Measurements from ENCODE around the gene TP63.

TP63 gene

DNA sequence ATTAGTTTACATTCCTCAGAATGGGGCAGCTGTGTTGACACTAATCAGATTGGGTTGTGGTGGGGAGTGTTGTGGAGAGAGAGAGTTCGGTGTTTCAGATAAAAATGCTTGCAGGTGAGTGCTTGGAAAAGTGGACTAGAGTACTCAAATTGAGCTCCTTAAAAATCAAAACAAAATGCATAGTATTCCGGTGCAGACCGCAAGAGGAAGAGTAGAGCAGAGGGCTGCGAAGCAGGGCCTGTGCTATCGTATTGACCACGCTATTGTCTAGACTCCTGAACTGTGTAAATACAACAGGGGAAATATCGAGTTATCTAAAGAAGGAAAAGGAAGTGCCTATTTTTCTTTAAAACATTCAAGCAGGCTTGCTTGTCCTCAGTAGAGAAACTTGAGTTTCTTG, 159.5 kb downstream of the TP63 start:
- TF ChIP-seq TAF1 (IDR thresholded peaks at IDR 0.05; ENCODE audit: low read depth) (no peak), TEAD4 (IDR thresholded peaks at IDR 0.05) (no peak), EGR1 (IDR thresholded peaks at IDR 0.05) (no peak), FOXM1 (IDR thresholded peaks at IDR 0.05; ENCODE audit: borderline replicate concordance, low read depth) (no peak), CEBPB (IDR thresholded peaks at IDR 0.05) (no peak), ZBTB7A (IDR thresholded peaks at IDR 0.05; ENCODE audit: low read depth) (no peak), YY1 (IDR thresholded peaks at IDR 0.05; ENCODE audit: low read depth) (no peak), CREB1 (IDR thresholded peaks at IDR 0.05; ENCODE audit: low read depth) (no peak), TCF12 (IDR thresholded peaks at IDR 0.05; ENCODE audit: low read depth) (no peak), EP300 (IDR thresholded peaks at IDR 0.05; ENCODE audit: borderline replicate concordance) (no peak), NFIC (IDR thresholded peaks at IDR 0.05) (no peak), RAD21 (IDR thresholded peaks at IDR 0.05; ENCODE audit: low read depth) (no peak)
- TF ChIP-seq, protein P1, sequence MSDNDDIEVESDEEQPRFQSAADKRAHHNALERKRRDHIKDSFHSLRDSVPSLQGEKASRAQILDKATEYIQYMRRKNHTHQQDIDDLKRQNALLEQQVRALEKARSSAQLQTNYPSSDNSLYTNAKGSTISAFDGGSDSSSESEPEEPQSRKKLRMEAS (IDR thresholded peaks at IDR 0.05) = no peak
- TF ChIP-seq, protein P2, sequence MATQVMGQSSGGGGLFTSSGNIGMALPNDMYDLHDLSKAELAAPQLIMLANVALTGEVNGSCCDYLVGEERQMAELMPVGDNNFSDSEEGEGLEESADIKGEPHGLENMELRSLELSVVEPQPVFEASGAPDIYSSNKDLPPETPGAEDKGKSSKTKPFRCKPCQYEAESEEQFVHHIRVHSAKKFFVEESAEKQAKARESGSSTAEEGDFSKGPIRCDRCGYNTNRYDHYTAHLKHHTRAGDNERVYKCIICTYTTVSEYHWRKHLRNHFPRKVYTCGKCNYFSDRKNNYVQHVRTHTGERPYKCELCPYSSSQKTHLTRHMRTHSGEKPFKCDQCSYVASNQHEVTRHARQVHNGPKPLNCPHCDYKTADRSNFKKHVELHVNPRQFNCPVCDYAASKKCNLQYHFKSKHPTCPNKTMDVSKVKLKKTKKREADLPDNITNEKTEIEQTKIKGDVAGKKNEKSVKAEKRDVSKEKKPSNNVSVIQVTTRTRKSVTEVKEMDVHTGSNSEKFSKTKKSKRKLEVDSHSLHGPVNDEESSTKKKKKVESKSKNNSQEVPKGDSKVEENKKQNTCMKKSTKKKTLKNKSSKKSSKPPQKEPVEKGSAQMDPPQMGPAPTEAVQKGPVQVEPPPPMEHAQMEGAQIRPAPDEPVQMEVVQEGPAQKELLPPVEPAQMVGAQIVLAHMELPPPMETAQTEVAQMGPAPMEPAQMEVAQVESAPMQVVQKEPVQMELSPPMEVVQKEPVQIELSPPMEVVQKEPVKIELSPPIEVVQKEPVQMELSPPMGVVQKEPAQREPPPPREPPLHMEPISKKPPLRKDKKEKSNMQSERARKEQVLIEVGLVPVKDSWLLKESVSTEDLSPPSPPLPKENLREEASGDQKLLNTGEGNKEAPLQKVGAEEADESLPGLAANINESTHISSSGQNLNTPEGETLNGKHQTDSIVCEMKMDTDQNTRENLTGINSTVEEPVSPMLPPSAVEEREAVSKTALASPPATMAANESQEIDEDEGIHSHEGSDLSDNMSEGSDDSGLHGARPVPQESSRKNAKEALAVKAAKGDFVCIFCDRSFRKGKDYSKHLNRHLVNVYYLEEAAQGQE (IDR thresholded peaks at IDR 0.05; ENCODE audit: low read depth) = no peak
- TF ChIP-seq, protein P3, sequence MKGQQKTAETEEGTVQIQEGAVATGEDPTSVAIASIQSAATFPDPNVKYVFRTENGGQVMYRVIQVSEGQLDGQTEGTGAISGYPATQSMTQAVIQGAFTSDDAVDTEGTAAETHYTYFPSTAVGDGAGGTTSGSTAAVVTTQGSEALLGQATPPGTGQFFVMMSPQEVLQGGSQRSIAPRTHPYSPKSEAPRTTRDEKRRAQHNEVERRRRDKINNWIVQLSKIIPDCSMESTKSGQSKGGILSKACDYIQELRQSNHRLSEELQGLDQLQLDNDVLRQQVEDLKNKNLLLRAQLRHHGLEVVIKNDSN (IDR thresholded peaks at IDR 0.05) = no peak

DNA sequence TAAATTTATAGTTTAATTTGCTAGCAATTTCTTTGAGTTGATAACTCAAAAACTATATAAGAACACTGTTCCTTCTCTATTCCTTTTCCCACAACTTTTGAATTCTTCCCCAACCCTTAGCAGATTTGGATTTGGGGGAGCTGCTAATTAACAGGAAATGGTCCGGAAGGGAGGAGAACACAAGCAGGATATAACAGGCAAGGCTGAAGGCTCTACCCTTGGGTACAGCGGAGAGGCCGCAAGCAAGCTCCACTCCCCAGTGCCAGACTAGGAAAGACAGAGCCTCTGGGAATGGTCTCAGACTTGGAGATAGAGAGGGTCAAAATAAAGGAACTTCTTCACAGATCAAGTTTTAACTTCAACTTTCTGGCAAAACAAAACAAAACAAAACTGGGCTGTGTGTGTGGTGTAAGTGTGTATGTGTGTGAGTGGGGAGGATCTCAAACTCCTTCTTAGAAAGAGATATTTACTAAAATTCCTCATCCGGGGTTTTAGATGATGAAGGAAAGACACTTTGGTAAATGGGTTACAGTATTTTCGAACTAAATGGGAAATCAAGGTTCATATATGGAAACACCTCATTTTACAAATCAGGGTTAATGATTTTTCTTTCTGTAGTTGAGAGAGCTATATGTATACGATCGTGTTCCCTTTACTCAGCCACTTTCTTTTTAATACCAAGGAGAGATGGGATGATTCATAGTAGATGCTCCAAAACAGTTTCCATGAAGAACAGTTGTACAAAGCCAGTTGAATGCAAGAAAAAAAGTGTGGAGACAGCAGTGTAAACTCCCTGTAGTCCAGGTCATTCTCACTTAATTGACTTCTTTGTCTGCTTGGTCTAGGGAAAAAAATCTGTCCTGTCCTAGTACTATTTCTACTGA, 161.1 kb downstream of the TP63 start:
- TF ChIP-seq TCF12 (IDR thresholded peaks at IDR 0.05; ENCODE audit: low read depth) (no peak), EGR1 (IDR thresholded peaks at IDR 0.05) (no peak), TAF1 (IDR thresholded peaks at IDR 0.05; ENCODE audit: low read depth) (no peak), TEAD4 (IDR thresholded peaks at IDR 0.05) (no peak)
- TF ChIP-seq, protein P2 (IDR thresholded peaks at IDR 0.05; ENCODE audit: low read depth) = no peak

DNA sequence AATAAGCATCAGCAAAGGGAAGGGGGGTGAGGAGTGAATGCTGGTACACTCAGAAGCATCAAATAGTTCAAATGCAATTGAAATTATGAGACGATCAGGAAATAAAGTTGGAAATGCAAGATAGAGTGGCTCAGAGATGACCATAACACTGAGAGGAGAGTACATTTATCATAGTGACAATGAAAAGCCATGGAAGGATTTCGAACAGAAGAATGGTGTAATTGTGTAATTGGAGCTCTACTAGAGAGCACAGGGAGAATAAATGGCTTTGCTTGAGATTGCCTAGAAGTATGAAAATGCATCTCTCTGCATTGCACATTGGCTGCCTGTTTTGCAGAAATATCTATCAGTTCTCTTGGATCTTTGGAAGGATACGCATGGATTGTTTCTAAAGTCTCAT, 163.3 kb downstream of the TP63 start:
- TF ChIP-seq TAF1 (IDR thresholded peaks at IDR 0.05; ENCODE audit: low read depth) (no peak), CREB1 (IDR thresholded peaks at IDR 0.05; ENCODE audit: low read depth) (no peak), CEBPB (IDR thresholded peaks at IDR 0.05) (no peak), ZBTB7A (IDR thresholded peaks at IDR 0.05; ENCODE audit: low read depth) (no peak), NFIC (IDR thresholded peaks at IDR 0.05) (no peak), EP300 (IDR thresholded peaks at IDR 0.05; ENCODE audit: borderline replicate concordance) (no peak), EGR1 (IDR thresholded peaks at IDR 0.05) (no peak)
- TF ChIP-seq, protein P2 (IDR thresholded peaks at IDR 0.05; ENCODE audit: low read depth) = no peak

DNA sequence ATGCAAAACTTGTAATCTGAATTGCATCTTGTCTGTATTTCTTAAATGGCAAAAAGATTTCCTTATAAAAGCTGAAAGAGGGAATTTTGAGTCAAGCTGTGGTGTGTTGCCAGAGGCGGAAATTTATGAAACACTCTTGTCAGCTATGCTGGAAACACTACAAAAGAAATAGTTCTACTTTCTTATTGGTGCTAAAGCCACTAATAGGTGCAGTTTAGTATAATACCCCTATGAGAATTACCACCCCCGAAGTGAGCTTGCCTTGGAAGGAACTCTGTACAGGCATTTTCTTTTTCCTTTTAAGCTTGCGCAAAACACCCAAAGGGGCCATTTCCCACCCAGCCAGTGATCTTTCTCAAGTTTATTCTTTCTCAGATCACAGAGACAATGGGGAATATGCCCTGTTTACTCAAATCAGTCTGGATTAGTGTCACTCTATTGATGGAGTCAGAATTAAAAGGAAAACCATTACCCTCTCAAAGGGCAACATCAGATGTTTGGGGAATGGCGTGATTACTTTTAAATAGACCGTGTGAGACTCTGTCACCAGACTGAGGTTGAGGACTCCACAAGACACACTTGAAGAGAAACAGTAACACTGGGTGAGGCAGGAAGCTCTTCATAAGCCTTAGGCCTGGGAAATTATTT, 166.0 kb downstream of the TP63 start:
- TF ChIP-seq, protein P1 (IDR thresholded peaks at IDR 0.05) = no peak
- TF ChIP-seq NFIC (IDR thresholded peaks at IDR 0.05) (no peak), TEAD4 (IDR thresholded peaks at IDR 0.05) (no peak), CEBPB (IDR thresholded peaks at IDR 0.05) (no peak), ZBTB7A (IDR thresholded peaks at IDR 0.05; ENCODE audit: low read depth) (no peak), FOXM1 (IDR thresholded peaks at IDR 0.05; ENCODE audit: borderline replicate concordance, low read depth) (no peak), YY1 (IDR thresholded peaks at IDR 0.05; ENCODE audit: low read depth) (no peak), TAF1 (IDR thresholded peaks at IDR 0.05; ENCODE audit: low read depth) (no peak), CREB1 (IDR thresholded peaks at IDR 0.05; ENCODE audit: low read depth) (no peak), EGR1 (IDR thresholded peaks at IDR 0.05) (no peak)
- TF ChIP-seq, protein P3 (IDR thresholded peaks at IDR 0.05) = no peak
